ENCODE measurements around the gene ANKRD55.
"Not testable (repeated sequence)": the region's sequence is repeated elsewhere in the genome, so short reads cannot be mapped to it uniquely, and the experiment has no call there.

Gene ANKRD55

DNA sequence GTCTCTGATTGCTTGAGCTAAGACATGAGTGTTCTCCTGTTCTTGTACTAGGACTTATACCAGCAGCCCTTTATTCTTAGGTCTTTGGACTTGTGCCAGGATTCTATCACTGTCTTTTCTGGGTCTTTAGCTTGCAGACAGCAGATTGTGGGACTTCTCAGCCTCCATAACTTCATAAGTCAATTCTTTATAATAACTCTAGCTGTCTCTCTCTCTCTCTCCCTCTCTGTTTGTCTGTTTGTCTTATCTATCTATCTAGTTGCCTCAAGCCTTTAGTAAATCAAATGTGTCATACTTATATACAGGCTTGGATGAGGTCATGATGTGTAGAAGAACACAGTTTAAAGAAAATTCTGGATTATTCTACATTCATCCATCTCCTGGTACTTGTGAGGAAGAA lies 11.5 kb upstream of the ANKRD55 start:
- no peak overlapping the region for H3K27ac Mint-ChIP-seq
- no peaks in the 10 kb centered on the region for H3K36me3 Mint-ChIP-seq (ENCODE audit: low read depth)
- peaks cover 7% of the 10 kb centered on the region for H3K9me3 Mint-ChIP-seq
- no peak overlapping the region for H3K4me3 Mint-ChIP-seq
- no peaks in the 10 kb centered on the region for H3K27me3 Mint-ChIP-seq
- H3K4me1 Mint-ChIP-seq (ENCODE audit: low read depth) = no peaks in the 10 kb centered on the region

DNA sequence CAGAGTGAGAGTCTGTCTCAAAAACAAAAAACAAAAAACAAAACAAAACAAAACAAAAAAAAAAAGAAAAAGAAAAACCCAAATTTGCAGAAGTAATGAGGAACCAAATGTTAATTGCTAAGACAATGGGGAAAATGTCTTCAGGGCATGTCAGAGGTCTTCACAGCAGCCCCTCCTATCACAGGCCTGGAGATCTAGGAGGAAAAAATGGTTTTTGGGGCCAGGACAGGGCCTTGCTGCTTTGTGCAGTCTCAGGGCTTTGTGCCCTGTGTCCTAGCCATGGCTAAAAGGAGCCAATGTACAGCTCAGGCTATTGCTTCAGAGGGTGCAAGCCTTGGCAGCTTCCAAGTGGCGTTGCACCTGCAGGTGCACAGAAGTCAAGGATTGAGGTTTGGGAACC lies 9.1 kb upstream of the ANKRD55 start:
- not testable (repeated sequence) for H3K9me3 Mint-ChIP-seq; H3K27ac Mint-ChIP-seq; H3K4me1 Mint-ChIP-seq (ENCODE audit: low read depth); H3K27me3 Mint-ChIP-seq; H3K4me3 Mint-ChIP-seq; H3K36me3 Mint-ChIP-seq (ENCODE audit: low read depth)

GRCh38 chr5:56232538-56232937 lies 592 bp downstream of the ANKRD55 start:
- Mint-ChIP-seq H3K4me1 (ENCODE audit: low read depth) (no peaks in the 10 kb centered on the region), H3K9me3 (no peaks in the 10 kb centered on the region), H3K27ac (no peak overlapping the region), H3K4me3 (no peak overlapping the region), H3K27me3 (peaks cover 9% of the 10 kb centered on the region), H3K36me3 (ENCODE audit: low read depth) (no peaks in the 10 kb centered on the region)

- Mint-ChIP-seq H3K36me3 (ENCODE audit: low read depth) (no peaks in the 10 kb centered on the region), H3K4me3 (no peak overlapping the region), H3K9me3 (no peaks in the 10 kb centered on the region), H3K4me1 (ENCODE audit: low read depth) (peaks cover 3% of the 10 kb centered on the region), H3K27ac (no peak overlapping the region), H3K27me3 (peaks cover under 1% of the 10 kb centered on the region)
These were observed 2.6 kb downstream of the ANKRD55 start for GRCh38 chr5:56230576-56230975.

GRCh38 chr5:56229111-56229510 lies 4.0 kb downstream of the ANKRD55 start:
- Mint-ChIP-seq H3K27ac (no peak overlapping the region), H3K4me1 (ENCODE audit: low read depth) (peaks cover 3% of the 10 kb centered on the region), H3K9me3 (no peaks in the 10 kb centered on the region), H3K4me3 (no peak overlapping the region), H3K36me3 (ENCODE audit: low read depth) (no peaks in the 10 kb centered on the region), H3K27me3 (no peaks in the 10 kb centered on the region)

DNA sequence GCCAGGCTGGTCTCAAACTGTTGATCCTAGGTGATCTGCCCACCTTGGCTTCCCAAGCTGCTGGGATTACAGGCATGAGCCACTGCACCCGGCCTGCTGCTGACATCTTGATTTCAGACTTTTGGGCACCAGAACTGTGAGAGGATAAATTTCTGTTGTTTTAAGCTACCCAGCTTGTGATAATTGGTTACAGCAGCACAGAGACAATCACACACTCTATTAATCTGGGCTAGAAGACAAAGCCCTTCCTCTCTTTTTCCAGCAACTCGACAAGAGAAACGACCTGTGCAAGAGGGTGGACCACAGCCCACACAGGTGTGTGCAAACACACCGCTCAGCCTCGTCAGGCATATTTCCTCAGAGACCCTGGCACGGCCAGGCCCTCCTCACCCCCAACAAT lies 4.5 kb downstream of the ANKRD55 start:
- H3K36me3 Mint-ChIP-seq (ENCODE audit: low read depth) = no peaks in the 10 kb centered on the region

GRCh38 chr5:56227691-56228090 lies 5.4 kb downstream of the ANKRD55 start:
- Mint-ChIP-seq H3K9me3 (peaks cover 3% of the 10 kb centered on the region), H3K4me1 (ENCODE audit: low read depth) (peaks cover 3% of the 10 kb centered on the region), H3K36me3 (ENCODE audit: low read depth) (no peaks in the 10 kb centered on the region), H3K27me3 (no peaks in the 10 kb centered on the region), H3K27ac (no peak overlapping the region), H3K4me3 (no peak overlapping the region)

More for the DNA sequence above, 4.5 kb downstream of the ANKRD55 start:
- Mint-ChIP-seq H3K27ac (no peak overlapping the region), H3K9me3 (no peaks in the 10 kb centered on the region), H3K27me3 (no peaks in the 10 kb centered on the region), H3K4me1 (ENCODE audit: low read depth) (peaks cover 3% of the 10 kb centered on the region), H3K4me3 (no peak overlapping the region)

GRCh38 chr5:56223298-56223697 lies 9.8 kb downstream of the ANKRD55 start:
- not testable (repeated sequence) for H3K4me1 Mint-ChIP-seq (ENCODE audit: low read depth); H3K27me3 Mint-ChIP-seq; H3K36me3 Mint-ChIP-seq (ENCODE audit: low read depth); H3K27ac Mint-ChIP-seq; H3K4me3 Mint-ChIP-seq
- H3K9me3 Mint-ChIP-seq = peaks cover 17% of the 10 kb centered on the region

GRCh38 chr5:56221601-56222000 lies 11.5 kb downstream of the ANKRD55 start:
- not testable (repeated sequence) for H3K27ac Mint-ChIP-seq; H3K4me3 Mint-ChIP-seq; H3K4me1 Mint-ChIP-seq (ENCODE audit: low read depth); H3K36me3 Mint-ChIP-seq (ENCODE audit: low read depth); H3K27me3 Mint-ChIP-seq
- H3K9me3 Mint-ChIP-seq = peaks cover 21% of the 10 kb centered on the region

DNA sequence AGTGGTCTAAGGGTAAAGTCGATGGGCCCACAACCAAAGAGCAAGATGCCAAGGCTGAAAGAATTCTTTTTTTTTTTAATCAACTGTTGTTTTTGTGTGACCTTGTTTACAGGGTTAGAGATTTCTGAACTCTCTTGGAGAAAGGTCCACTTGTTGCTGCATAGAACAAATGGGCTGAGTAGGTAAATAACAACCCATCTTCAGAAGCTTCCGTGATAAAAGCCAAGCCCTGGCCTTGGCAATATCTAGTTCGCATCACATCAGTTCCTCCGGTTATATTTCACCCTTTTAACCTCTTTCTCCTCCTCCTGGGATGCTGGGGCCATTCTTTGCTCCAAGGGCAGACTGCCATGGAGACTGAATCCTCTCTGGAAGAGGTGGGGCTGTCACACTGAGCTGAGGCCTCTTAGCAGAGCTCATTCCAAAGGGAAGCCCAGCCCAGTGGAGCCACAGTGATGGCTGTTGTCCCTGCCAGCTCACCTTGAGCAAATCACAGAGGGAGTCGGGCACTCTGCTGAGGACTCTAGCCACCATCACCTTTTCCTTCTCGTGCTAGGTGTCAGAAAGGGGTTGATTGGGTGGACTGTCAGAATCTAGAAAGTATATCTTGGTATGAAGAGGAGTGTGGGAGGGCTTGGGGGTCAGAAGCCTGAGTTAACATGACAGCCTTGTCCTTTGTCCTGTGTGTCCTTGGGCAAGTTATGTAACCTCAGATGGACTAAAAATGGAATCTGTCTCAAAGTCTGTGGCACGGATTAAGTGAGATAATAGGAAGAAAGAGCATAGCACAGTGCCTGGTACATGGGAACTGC lies 17.9 kb downstream of the ANKRD55 start:
- Mint-ChIP-seq H3K4me3 (no peak overlapping the region), H3K36me3 (ENCODE audit: low read depth) (peaks cover 5% of the 10 kb centered on the region), H3K27me3 (peaks cover 4% of the 10 kb centered on the region), H3K4me1 (ENCODE audit: low read depth) (no peaks in the 10 kb centered on the region), H3K27ac (no peak overlapping the region), H3K9me3 (peaks cover 17% of the 10 kb centered on the region)

- not testable (repeated sequence) for H3K27me3 Mint-ChIP-seq; H3K36me3 Mint-ChIP-seq (ENCODE audit: low read depth); H3K4me3 Mint-ChIP-seq; H3K4me1 Mint-ChIP-seq (ENCODE audit: low read depth); H3K27ac Mint-ChIP-seq
- peaks cover 17% of the 10 kb centered on the region for H3K9me3 Mint-ChIP-seq
These were observed 19.1 kb downstream of the ANKRD55 start for GRCh38 chr5:56213886-56214535.

GRCh38 chr5:56212130-56212879 lies 20.8 kb downstream of the ANKRD55 start:
- Mint-ChIP-seq H3K27me3 (peaks cover 4% of the 10 kb centered on the region), H3K4me3 (no peak overlapping the region), H3K36me3 (ENCODE audit: low read depth) (peaks cover 5% of the 10 kb centered on the region), H3K27ac (no peak overlapping the region), H3K4me1 (ENCODE audit: low read depth) (no peaks in the 10 kb centered on the region), H3K9me3 (peaks cover 17% of the 10 kb centered on the region)

DNA sequence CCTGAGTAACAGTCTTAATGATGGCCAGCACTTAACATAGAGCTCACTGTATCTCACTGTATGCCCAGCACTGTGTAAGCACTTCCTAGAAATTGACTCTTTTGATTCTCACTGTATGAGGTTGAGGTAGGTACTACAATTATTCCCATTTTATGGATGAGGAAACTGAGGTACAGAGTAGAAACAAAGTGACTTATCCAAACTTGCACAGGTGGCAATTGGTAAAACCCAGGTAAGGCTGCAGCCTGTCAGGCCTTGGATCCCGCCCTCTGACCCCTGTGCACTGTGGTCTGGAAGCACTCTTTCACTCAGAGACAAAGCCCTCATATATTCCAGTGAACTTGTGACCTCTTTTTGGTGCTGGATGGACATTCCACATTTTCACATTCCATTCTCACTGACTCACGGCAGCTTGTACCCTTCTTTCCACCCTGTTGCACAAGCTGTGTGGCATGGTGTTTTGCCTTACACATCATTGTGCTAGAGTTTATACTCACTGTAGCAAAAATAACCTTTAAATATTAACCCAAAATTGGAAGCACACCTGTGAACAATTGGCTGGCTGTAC lies 21.7 kb downstream of the ANKRD55 start:
- no peaks in the 10 kb centered on the region for H3K4me1 Mint-ChIP-seq (ENCODE audit: low read depth)
- H3K36me3 Mint-ChIP-seq (ENCODE audit: low read depth) = peaks cover 5% of the 10 kb centered on the region
- peaks cover 12% of the 10 kb centered on the region for H3K9me3 Mint-ChIP-seq
- H3K27ac Mint-ChIP-seq = no peak overlapping the region
- no peaks in the 10 kb centered on the region for H3K27me3 Mint-ChIP-seq
- no peak overlapping the region for H3K4me3 Mint-ChIP-seq

GRCh38 chr5:56208681-56209080 lies 24.4 kb downstream of the ANKRD55 start:
- no peak overlapping the region for H3K27ac Mint-ChIP-seq
- H3K27me3 Mint-ChIP-seq = no peaks in the 10 kb centered on the region
- peaks cover 1% of the 10 kb centered on the region for H3K36me3 Mint-ChIP-seq (ENCODE audit: low read depth)
- peaks cover 7% of the 10 kb centered on the region for H3K9me3 Mint-ChIP-seq
- H3K4me3 Mint-ChIP-seq = no peak overlapping the region
- H3K4me1 Mint-ChIP-seq (ENCODE audit: low read depth) = no peaks in the 10 kb centered on the region

DNA sequence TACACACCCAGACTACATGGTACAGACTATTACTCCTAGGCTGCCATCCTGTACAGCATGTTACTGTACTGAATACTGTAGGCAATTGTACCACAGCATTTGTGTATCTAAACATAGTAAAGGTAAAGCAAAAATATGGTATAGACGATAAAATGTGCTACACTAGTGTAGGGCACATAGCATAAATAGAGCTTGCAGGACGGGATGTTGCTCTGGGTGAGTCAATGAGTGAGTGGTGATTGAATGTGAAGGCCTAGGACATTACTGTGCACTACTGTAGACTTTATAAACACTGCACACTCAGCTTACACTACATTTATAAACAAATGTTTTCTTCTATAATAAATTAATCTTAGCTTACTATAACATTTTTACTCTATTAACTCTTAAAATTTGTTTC lies 25.6 kb downstream of the ANKRD55 start:
- H3K36me3 Mint-ChIP-seq (ENCODE audit: low read depth) = no peaks in the 10 kb centered on the region
- no peak overlapping the region for H3K4me3 Mint-ChIP-seq
- H3K27ac Mint-ChIP-seq = no peak overlapping the region
- H3K27me3 Mint-ChIP-seq = no peaks in the 10 kb centered on the region
- H3K9me3 Mint-ChIP-seq = peaks cover 3% of the 10 kb centered on the region
- H3K4me1 Mint-ChIP-seq (ENCODE audit: low read depth) = no peaks in the 10 kb centered on the region

Measured in stimulated activated naive CD8-positive, alpha-beta T cell treated with anti-CD3 and anti-CD28 coated beads, Interleukin-15, Interleukin-2, amounts not matched to agents 100 ng/mL and 50 ng/mL, for 24 hours (primary cell).